ENCODE results near the gene POTEC.
"Not testable (repeated sequence)": the region's sequence is repeated elsewhere in the genome, so short reads cannot be mapped to it uniquely, and the experiment has no call there.

The POTEC gene

DNA sequence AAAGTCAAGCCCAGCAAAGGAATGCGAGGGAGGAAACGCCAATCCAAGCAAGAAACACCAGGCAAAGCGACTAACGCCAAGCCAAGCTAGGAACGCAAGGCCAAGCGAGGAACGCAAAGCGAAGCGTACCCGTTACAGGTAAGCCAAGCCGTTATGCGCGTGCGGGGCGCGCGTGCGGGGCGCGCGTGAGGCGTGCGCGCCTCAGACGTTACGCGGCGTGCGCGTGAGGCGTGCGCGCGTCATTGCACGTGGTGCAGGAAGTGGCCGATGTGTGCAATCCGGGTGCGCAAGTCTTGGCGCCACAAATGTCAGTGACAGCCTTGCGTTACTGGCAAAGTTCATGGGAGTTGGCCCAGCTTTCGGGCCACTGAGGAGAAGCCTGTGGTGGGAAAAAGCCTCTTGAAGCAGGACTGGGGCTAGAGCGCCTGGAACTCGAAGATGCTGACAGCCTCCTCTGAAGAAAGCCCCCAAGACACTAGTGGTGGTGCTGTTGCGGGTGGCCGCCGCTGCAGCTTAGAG lies at the start of gene POTEC:
TSS of gene POTEC (minus strand) at position 155 of the 519 bp plus-strand sequence. CDS start 454 bp downstream, outside the sequence.
- not testable (repeated sequence) for DNase-seq (ENCODE audit: low read depth in 1 of 2, low spot score in 1 of 2)

DNA sequence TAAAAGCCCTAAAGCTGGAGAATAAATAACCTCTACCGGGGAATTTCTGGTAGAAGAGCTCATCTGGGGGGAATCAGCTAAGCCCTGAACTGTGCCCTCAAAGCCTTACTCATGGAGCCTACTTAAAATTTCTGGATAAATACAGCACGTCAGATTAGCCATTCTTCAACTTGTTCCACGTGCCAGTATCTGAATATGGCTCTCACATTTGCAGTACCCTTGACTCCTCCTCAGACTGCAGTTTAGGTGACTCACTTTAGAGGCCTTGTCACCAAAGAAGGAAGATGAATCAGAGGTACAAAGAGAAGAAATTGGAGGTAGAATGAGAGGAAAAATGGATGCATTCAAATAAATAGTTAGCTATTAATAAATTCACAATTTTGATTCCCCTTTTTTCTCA lies 34.6 kb upstream of the POTEC start:
- DNase-seq (ENCODE audit: low read depth in 1 of 2, low spot score in 1 of 2): no peak

DNA sequence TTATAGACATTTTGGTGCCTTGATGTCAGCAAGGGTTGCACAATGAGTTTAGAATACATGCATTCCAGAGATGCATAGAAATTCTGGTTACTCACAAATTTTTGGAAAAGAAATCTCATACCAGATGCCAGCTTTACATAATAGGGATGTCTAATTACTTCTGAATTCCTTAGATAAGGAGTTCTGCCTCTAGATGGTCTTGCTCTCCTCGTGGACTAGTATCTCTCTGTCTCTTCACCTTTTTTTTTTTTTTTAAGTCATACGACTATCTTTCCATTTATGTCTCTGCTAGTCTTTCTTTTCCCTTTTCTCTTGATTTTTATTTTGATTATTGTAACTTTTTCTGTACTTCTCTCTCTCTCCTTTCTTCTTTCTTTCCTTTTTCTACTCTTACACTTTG lies 16.1 kb upstream of the POTEC start:
- DNase-seq (ENCODE audit: low read depth in 1 of 2, low spot score in 1 of 2): not testable (repeated sequence)

DNA sequence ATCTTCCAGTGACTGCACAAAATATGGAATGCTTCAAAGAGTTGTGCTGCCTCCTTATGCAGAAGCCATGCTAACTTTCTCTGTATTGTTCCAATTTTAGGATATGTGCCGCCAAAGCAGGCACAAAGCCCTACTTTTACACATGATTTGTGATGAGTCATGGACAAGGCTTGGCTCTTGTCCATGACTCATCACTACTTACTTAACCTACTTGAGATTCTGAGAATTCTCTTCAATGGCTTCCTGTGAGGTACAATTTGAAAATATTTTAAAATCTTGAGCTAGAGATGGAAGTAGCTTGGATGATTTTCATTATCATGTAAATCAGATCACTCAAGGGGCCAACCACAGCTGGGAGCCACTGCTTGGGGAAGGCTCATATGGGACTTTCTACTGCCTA lies 11.7 kb downstream of the POTEC start:
- DNase-seq (ENCODE audit: low read depth in 1 of 2, low spot score in 1 of 2): not testable (repeated sequence)

DNA sequence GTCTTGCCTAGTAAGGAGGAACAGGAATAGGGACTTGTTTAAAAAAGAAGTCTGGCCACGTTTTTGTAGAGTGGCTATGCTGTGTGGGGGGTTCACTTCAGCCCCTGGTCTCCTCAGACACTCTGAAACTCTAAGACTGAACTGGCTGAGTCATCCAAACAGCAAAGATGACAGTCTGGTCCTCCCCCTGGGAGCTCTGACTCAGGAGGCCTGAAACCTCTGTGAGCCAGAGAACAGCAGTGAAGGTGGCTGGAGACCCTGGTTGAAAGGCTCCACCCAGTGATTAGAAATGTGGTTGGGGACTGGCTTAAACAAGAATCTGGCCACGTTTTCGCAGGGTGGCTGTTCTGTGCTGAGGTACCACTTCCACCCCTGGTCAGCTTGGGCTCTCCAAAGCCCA lies 32.7 kb downstream of the POTEC start:
- not testable (repeated sequence) for DNase-seq (ENCODE audit: low read depth in 1 of 2, low spot score in 1 of 2)

DNA sequence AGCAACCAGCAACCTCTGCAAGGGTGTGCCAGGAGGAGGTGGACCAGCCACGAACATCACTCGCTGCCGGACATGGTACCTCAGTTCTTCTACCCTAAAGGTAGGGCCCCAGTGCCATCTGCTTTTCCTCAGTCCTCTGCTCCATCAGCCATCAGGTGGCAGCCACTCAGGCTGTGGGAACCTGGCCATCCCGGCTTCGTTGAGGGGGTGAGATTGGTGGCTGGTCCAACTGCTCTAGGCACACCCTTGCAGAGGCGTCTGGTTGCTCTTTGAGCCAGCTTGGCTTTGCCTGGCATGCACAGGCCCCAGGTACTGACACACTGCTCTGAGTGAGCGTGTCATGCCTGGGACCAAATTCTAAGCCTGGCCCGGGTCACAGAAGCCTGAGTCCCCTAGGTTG lies 39.7 kb downstream of the POTEC start:
- DNase-seq (ENCODE audit: low read depth in 1 of 2, low spot score in 1 of 2): not testable (repeated sequence)

DNA sequence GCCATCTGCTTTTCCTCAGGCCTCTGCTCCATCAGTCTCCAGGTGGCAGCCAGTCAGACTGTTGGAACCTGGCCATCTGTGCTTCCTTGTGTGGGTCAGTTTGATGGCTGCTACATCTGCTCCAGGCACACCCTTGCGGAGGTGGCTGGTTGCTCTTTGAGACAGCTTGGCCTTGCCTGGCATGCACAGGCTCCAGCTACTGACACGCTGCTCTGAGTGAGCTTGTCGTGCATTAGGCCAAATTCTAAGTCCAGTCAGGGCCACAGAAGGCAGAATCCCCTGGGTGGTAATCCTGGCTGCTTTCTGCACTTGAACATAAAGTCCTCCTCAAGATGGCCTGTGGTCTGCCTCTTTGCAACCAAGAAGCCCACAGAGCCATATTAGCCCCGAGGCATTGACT lies 41.5 kb downstream of the POTEC start:
- not testable (repeated sequence) for DNase-seq (ENCODE audit: low read depth in 1 of 2, low spot score in 1 of 2)

DNA sequence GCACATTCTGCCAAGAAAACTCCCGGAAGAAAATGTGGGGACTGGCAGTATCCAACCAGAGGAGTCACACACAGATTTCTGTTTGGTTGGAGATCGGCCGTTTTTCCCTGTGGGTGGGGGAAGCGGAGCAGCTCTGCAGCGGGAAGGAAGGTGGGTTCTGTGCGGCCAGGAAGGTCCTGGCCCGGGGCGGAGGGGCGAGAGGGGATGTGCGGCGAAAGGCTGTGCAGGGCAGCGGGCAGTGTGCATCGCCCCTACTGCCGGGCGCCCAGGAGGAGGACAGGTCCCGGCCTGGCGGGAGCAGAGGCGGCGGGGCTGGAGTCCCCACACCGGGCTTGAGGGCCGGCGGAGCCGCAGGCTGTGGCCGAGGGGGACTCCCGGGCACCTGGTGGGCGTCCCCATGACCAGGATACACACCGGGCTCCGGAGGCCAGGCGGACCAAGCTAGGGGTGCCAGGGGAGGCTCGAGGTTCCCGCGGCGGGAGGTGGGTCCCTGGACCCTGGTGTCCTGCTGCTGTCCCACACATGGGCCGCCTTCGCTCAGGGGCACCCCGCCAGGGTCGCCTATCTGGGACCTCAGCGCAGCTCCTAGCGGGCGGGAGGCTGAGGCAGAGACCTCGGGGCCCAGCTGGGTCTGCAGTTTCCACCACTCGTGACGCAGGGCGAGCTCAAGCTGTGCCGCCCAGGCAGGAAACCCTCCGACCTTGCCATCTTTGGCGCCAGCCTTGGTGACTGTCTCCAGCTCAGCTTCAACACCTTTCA lies 54.0 kb downstream of the POTEC start:
- DNase-seq (ENCODE audit: low read depth in 1 of 2, low spot score in 1 of 2): not testable (repeated sequence)

DNA sequence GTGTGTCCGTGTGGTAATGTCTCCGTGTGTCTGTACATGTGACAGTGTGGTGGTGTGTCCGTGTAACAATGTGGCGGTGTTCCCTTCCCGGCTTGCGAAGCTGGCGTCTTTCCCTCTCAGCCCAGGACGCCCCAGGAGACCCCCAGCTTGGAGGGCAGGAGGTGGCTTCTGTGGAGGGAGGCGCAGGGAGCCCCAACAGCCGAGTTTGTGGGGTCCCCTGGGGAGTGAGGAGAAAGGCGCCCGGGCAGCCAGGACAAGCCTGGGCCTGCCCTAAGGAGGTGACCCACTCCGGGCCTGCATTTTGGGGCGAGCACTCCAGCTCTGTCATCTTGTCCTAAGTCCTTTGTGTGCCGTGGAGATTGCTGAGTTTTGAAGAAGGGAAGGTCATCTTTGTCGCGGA lies 54.6 kb downstream of the POTEC start:
- DNase-seq (ENCODE audit: low read depth in 1 of 2, low spot score in 1 of 2): not testable (repeated sequence)

DNA sequence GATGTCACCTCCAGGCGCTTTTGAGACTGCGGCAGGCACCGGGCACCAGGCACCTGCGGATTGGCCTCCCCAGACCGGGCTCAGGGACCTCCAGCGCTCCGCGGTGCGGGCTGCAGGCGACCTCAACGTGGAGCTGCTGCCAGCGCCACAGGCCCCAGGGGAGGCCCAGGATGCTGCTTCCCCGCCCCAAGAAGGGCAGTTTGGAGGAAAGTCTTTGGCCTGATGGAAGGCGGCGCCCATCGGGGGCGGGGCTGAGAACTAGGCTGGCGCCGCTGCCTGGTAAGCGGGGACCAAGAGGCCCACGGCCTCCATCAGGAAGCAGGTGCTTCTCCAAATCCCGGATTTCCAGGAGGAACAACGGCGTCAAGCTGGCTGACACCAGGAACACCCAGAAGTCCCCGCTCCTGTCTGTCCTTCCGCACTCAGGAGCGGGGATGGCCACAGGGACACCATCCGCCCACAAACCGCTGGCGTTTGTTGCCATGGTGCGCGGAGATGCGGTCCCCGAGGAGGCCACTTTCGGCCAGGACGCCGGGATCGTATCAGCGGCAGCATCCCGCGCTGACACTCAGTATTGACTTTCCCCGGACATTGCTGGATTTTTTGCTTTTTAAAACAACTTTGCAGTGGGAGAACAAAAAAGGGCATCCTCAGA lies 56.3 kb downstream of the POTEC start:
- DNase-seq (ENCODE audit: low read depth in 1 of 2, low spot score in 1 of 2): not testable (repeated sequence)

DNA sequence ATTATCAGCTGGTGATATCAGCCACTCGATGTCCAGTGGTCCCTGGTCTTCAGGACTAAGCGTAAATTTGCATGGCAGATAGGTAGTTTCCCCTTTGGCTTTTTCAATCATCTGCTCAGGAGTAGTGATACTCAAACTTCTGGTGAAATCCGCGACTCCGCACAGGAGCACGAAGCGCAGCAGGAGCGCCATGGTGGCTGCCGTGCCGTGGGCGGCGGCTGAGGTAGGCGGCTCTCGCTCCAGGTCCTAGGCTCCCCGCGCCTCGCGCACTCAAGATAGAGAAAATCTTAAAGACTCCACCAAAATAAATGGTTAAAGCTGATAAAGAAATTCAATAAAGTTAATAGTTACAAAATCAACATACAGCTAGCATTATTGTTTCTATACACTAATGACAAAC lies 64.3 kb downstream of the POTEC start:
- not testable (repeated sequence) for DNase-seq (ENCODE audit: low read depth in 1 of 2, low spot score in 1 of 2)

DNA sequence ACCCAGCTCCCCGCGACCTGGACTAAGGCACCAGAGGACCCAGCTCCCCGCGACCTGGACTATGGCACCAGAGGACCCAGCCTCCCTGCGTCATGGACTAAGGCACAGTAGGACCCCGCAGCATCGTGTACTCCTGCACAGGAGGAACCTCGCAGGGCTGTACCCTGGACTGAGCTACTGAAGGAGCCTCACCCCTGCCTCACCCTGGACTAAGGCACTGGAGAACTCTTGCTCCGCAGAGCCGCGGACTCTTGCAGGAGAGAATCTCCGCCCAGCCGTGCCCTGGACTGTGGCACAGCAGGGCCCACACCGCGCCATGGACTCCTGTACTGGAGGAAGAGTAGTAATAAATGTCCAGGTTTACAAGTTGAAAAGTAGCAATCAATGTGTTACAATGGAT lies 67.9 kb downstream of the POTEC start:
- DNase-seq (ENCODE audit: low read depth in 1 of 2, low spot score in 1 of 2): not testable (repeated sequence)

DNA sequence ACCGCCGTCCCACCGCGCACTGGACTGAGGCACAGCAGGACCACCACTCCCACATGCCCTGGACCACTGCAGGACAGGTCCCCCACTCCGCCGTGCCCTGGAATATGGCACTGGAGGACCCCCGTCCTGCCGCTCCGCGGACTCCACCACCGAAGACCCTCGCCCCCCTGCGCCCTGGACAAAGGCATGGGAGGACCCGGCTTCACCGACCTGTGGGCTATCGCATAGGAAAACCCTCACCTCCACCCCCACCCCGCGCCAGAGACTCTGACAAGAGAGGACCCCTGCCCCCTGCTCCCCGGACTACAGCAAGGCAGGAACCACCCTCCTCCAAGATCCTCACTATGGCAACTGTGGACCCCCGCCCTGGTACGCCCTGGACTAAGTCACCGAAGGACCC lies 68.6 kb downstream of the POTEC start:
- not testable (repeated sequence) for DNase-seq (ENCODE audit: low read depth in 1 of 2, low spot score in 1 of 2)

DNA sequence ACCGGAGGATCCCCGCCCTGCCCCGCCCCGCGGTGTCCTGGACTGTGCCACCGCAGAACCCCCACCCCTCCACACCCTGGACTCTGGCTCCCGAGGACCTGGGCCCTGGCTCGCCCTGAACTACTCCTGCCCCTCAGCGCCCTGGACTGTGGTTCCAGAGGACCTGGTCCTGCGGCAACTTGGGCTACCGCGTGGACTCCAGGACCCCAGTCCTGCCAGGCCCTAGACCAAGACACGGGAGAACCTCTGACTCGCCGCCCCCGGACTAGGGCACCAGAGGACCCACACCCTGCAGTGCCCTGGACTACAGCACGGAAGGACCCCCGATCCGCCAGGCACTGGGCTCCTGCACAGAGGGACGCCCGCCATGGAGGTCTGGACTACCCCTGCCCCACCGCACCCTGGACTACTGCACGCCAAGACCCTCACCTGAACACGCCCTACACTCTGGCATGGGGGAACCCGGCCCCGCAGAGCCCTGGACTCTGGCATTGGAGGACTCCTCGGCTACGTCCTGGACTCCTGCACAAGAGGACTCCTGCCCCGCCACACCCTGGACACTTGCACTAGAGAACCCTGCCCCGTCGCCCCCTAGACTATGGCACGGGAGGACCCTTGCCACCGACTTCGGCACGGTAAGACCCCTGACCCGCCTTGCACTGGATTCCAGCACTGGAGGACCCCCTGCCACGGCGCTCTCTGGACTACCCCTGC lies 69.2 kb downstream of the POTEC start:
- DNase-seq (ENCODE audit: low read depth in 1 of 2, low spot score in 1 of 2): not testable (repeated sequence)

DNA sequence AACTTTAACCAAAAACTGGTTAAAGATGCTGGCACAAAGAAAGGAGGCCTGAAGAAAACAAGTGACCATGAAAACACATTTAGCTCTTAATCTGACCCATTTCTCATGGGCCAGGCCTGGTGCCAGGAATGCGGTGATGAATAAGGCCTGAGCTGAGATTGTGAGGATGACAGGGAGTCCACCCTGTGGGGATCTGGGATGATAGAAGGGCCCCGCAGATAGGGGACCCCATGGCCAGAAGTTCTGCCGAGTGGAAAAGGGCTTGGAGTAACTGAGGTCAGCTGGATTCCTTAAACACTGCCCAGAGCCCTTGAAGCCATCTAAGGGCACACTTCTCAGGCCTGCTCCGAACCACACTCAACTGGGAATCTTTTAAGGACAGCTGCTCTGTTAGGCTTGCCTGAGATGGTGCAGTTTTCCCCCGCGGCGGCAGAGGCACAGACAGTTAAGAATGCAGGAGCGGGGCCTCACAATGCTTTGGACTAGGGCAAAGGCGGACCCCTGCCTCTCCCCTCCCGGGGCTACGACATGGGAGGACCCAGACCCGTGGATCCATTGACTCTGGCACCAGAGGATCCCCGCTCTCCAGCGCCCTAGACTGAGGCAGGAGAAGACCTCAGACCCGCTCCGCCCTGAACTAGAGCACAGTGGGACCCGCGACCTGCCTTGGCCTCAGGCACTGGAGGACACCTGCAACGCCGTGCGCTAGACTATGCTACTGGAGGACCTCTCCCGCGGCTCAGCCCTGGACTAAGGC lies 70.0 kb downstream of the POTEC start:
- not testable (repeated sequence) for DNase-seq (ENCODE audit: low read depth in 1 of 2, low spot score in 1 of 2)

DNA sequence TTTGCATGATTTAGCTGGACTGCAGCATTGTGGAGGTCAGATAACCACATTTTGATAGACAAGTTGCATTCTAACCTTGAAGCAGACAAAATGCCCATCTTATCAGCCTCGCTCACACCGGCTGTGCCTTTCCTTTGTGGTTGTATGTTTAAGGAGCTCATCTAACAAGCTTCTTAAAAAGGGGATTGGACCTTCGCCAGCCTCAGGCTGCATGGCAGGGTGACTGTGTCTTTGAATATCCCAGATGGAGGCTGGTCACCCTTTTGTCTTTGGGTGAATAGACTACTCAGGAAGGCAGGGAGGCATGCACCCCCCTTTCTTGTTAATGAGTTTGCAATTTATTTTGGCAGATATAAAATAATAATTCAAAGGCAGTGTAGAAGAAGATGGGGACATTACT lies 72.1 kb downstream of the POTEC start:
- not testable (repeated sequence) for DNase-seq (ENCODE audit: low read depth in 1 of 2, low spot score in 1 of 2)

DNA sequence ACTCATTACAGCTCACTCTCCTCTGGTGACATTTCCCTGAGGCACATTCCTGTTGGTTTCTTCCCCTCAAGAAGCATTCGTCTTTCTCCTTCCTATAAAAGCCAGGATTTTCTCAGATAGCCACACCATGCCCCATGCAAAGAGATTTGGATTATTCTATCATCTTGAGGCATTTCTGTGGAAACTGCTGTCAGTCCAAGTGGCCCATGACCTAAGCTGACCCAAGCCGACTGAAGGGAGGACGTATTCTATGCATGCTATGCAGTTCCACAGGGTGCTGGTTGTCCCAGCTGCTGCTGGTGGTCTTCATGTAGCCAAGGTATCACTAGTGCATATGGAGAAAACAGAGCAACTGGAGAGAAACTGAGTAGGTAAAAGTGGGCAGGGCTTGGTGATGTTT lies 73.0 kb downstream of the POTEC start:
- DNase-seq (ENCODE audit: low read depth in 1 of 2, low spot score in 1 of 2): not testable (repeated sequence)

DNA sequence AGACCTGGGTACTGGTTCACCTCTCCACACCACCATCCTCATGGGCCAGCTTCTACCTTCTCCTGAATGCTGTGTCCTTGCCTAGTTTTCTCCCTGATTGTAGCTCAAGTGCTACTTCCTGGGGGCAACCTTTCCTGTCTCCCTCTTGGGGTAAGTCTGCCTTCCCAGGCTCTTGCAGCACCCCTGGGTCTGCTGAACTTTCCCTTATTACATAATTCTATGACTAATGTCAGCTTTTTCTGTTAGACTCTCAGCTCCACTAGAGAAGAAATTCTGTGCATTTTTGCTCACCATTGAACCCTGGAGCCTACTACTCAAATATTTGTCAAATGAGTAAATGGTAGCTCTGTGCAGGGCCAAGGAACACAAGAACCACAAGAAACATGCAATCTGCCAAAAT lies 73.4 kb downstream of the POTEC start:
- not testable (repeated sequence) for DNase-seq (ENCODE audit: low read depth in 1 of 2, low spot score in 1 of 2)

DNA sequence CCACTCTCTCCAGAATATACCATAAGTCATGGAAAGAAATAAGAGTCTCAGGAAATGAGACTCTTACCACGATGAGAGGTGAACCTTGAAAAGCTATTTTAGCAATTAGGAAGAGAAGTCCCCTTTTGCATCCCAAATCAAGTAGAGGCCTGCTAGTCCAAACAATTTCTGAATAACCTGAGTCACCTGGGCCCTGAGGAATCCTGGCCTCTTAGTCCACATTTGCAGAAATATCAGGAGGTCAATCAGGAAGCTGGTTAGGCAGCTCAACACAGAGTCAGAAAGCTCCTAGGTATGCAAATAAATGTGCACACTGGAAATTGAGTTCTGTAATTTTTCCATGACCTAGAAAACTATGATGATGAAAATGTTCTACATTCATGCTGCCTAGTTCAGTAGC lies 77.4 kb downstream of the POTEC start:
- DNase-seq (ENCODE audit: low read depth in 1 of 2, low spot score in 1 of 2): not testable (repeated sequence)

All from activated CD4-positive, alpha-beta T cell treated with anti-CD3 and anti-CD28 coated beads, Interleukin-2, amount 50 U/mL, for 24 hours (primary cell).